Heart right ventricle (tissue), 16 donors: ENCODE measurements around the gene MYL1. TPM values are rescaled to one million over a fixed set of nuclear protein-coding genes. Genes with fewer than 3 reads are reported as not detected.

Experiments
- ATAC-seq, 8 donors: fragments of 200-7000 bp; cut with Tn5 transposase; one replicate each; pipeline ENCODE4 v1.9.1; 2020; ENCODE audit warnings: mild to moderate bottlenecking in 8 of 8, moderate library complexity in 8 of 8, moderate number of reproducible peaks in 1 of 8
- DNase-seq, 2 donors: peaks; one replicate each; pipeline ENCODE4 v3.0.0-alpha.2; 2020
- H3K27ac ChIP-seq, 10 donors: fragments of 200-600 bp; sonication (generic) in 2 of 10; one replicate each; pipeline versions ENCODE4 v1.5.0 to v1.8.0; 2020 to 2022; ENCODE audit warnings: mild to moderate bottlenecking in 3 of 10
- H3K27me3 ChIP-seq, 7 donors: fragments of 200-600 bp; one replicate each; pipeline ENCODE4 v1.8.0; 2021 to 2022; ENCODE audit warnings: mild to moderate bottlenecking in 2 of 7
- H3K36me3 ChIP-seq, 9 donors: fragments of 200-600 bp; sonication (generic) in 1 of 9; one replicate each; pipeline versions ENCODE4 v1.5.0 to v1.8.0; 2020 to 2022; ENCODE audit warnings: mild to moderate bottlenecking in 2 of 9
- H3K4me1 ChIP-seq, 9 donors: fragments of 200-600 bp; sonication (generic) in 1 of 9; one replicate each; pipeline versions ENCODE4 v1.5.0 to v1.8.0; 2020 to 2022; ENCODE audit warnings: mild to moderate bottlenecking in 4 of 9
- H3K4me3 ChIP-seq, 10 donors: fragments of 200-600 bp; sonication (generic) in 2 of 10; one replicate each; pipeline versions ENCODE4 v1.5.0 to v1.8.0; 2020 to 2022; ENCODE audit warnings: mild to moderate bottlenecking in 7 of 10, moderate library complexity in 2 of 10
- H3K9me3 ChIP-seq, 11 donors: fragments of 200-600 bp in 10 of 11; sonication (generic) in 2 of 11; one replicate each; pipeline versions ENCODE4 v1.5.0 to v1.8.0; 2013 to 2022; ENCODE audit warnings: mild to moderate bottlenecking in 2 of 11, control low read depth in 1 of 11, moderate library complexity in 1 of 11
- WGBS, 2 donors: extraction: QIAGEN DNeasy Blood & Tissue Kit; methylation state at CpG; one replicate each; pipeline ENCODE4 v1.1.7; 2013; ENCODE audit warnings: inconsistent platforms in 1 of 2; 5-methylcytosine and 5-hydroxymethylcytosine counted together
- intact Hi-C, 10 donors: fragments of 100-400 bp; cut with DNase I; formaldehyde crosslinking; loops; one replicate each; pipeline versions ENCODE4 v1.11.1 to v1.14.2; 2022
- long read RNA-seq, 3 donors: library from polyadenylated mRNA; unstranded; transcript quantifications; one replicate each; pipeline ENCODE4 v2.0.0, GENCODE V29; 2020 to 2021
- polyA plus RNA-seq, 2 donors: library from polyadenylated mRNA; stranded (reverse); fragments of 200-250 nt; gene quantifications; one replicate each; pipeline ENCODE4 v1.2.3, GENCODE V29; 2013
- total RNA-seq, 10 donors: library from RNA; stranded (reverse); fragmentation: NEBNext Ultra II Directional in 3 of 10; extraction: Animal tissue kit (Norgen Biotek cat#: 25700) in 3 of 10; gene quantifications; one replicate each; pipeline versions ENCODE4 v1.2.1 to v1.2.4, GENCODE V29; 2021 to 2023
- TF ChIP-seq, protein P1 (sequence below), 9 donors: fragments of 200-600 bp; sonication (generic) in 2 of 9; IDR thresholded peaks; one replicate each; pipeline versions ENCODE4 v1.5.0 to v1.8.0; 2021 to 2022; ENCODE audit warnings: antibody characterized with exemption in 9 of 9, mild to moderate bottlenecking in 5 of 9, moderate library complexity in 1 of 9
- donor health status: Arrhythmogenic right ventricular cardiomyopathy.
- donor health status: ischemic (EF 13 %, LVEDD 7.1; RV severe dilation, severe dysfunction).
- donor health status: healthy with polysubstance abuse.
- donor health status: DM: no; HTN: yes; CAD: no.
- donor health status: DM: no; HTN: no; CAD: no.
- donor health status: ischemic (EF 25% LVEDD 6.9; RV normal size, moderate dysfunction).
- donor health status: ischemic (EF 25% LVEDD 5.7; RV mildly dilated, moderate dysfunction).
- donor health status: healthy.
- donor health status: DM: yes; HTN: yes; CAD: no.
- donor health status: Ischemic cardiomyopathy.
- donor health status: ischemic (EF 35%, LVEDD 5.7; RV mildly dilated, moderate dysfunction).
- donor health status: nonischemic (EF 11% LVEDD 7.7; RV severe dilation, severe dysfunction).
- donor health status: DM: yes; HTN: yes; CAD: no.
- donor health status: PGD.
- donor health status: ischemic (EF 29% LVEDD 5.4; RV normal size, mild dysfunction).
- donor health status: nonischemic (EF 23%, LVEDD 6.1; RV moderate dilation, normal function).

The MYL1 gene
- total RNA-seq = 1 to 10 TPM in 1 of 10 donors, under 1 TPM in 5, not detected in 4; 0.34 to 3.1 (median 0.50) TPM
- polyA plus RNA-seq = under 1 TPM in 1 of 2 donors, not detected in 1; 0.51 TPM
- long read RNA-seq, donor 1 = 0 reads
- long read RNA-seq, donor 2 = 0 reads
- long read RNA-seq, donor 3 = 0 reads

DNA sequence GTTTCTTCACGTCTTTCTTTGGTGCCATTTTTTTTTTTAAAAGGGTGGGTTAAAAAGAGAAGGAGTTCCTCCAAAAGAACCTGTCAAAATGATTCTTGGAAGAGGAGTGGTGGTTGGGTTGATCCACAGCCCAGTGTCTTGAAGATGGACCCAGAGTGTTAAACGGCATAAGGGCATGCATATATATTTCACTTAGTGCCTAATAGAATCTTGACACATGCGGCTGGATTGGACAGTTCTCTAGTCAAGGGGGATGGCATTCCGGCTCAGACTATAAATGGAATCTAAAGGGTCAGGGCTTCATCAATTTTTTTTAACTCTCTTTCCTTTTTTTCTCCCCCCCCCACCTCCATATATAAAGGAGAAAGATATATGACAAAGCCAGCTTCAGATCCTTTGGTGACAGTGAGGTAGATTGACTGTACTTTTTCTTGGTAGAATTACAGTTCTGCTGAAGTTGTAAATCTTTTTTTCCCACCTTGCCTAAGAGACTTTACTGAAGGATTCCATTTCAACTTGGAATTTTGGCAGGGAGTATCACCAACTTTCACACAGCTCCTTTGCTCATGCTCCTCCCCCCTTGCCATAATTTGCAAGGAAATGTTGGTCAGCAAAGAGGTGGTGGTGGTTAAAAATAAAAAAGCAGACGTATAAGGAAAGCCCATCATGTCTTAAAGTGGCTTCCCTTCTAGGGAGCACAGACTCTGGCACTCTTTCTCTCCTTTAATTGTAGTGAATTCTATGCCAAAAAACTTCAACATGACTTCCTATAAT is at the start of gene MYL1:
Gene MYL1 (minus strand): TSS at position 160 of the 774 bp plus-strand sequence. CDS start 132 bp downstream, at position 28.
- H3K4me1 ChIP-seq = no peaks in the 10 kb centered on the region
- H3K4me3 ChIP-seq = no peak within 1 kb of the TSS
- DNase-seq (no peak), ATAC-seq (no peak)
- intact Hi-C loops = no loop called here
- H3K27ac ChIP-seq = no peak within 1 kb of the TSS
- no peaks in the 10 kb centered on the region for H3K36me3 ChIP-seq
- no peaks in the 10 kb centered on the region for H3K27me3 ChIP-seq
- WGBS, 2 donors = 69 to 70% methylated on average over 5 of the region's 5 CpGs
- H3K9me3 ChIP-seq = no peaks in the 10 kb centered on the region
- TF ChIP-seq, protein P1, sequence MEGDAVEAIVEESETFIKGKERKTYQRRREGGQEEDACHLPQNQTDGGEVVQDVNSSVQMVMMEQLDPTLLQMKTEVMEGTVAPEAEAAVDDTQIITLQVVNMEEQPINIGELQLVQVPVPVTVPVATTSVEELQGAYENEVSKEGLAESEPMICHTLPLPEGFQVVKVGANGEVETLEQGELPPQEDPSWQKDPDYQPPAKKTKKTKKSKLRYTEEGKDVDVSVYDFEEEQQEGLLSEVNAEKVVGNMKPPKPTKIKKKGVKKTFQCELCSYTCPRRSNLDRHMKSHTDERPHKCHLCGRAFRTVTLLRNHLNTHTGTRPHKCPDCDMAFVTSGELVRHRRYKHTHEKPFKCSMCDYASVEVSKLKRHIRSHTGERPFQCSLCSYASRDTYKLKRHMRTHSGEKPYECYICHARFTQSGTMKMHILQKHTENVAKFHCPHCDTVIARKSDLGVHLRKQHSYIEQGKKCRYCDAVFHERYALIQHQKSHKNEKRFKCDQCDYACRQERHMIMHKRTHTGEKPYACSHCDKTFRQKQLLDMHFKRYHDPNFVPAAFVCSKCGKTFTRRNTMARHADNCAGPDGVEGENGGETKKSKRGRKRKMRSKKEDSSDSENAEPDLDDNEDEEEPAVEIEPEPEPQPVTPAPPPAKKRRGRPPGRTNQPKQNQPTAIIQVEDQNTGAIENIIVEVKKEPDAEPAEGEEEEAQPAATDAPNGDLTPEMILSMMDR (IDR thresholded peaks at IDR 0.05) = no peak

- TF ChIP-seq, protein P1 (IDR thresholded peaks at IDR 0.05) = no peak
- no peak overlapping the region for H3K4me3 ChIP-seq
- H3K27me3 ChIP-seq = no peaks in the 10 kb centered on the region
- DNase-seq = no peak
- ATAC-seq = no peak
- no peaks in the 10 kb centered on the region for H3K9me3 ChIP-seq
- intact Hi-C loops = no loop called here
- H3K4me1 ChIP-seq = no peaks in the 10 kb centered on the region
- H3K36me3 ChIP-seq = no peaks in the 10 kb centered on the region
- no peak overlapping the region for H3K27ac ChIP-seq
These were observed 48.9 kb upstream of the MYL1 start for GRCh38 chr2:210363876-210364275.

DNA sequence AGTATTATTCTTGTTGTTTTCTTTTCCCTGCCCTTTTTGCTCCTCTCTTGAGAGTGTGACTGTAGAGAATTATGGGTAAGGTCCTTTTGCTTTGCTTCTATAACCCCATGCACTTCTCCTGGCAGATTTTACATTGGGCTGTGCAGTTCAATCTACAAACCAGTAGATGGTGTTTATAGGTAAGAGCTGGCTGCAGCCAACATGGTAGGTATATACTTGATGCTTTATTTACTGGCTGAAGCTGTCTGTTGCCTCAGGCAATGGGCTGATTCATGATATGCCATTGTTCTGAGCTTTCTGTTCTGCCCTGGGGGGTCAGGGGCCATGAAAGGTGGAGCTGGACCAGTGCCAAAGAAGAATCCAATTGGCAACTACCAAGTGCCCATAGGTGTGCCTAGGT is 48.3 kb upstream of the MYL1 start:
- TF ChIP-seq, protein P1 (IDR thresholded peaks at IDR 0.05) = peak in 5 of 9 donors; percentile 21 to 44 (median 26)
- Histone ChIP-seq H3K36me3 (no peaks in the 10 kb centered on the region), H3K4me1 (no peaks in the 10 kb centered on the region), H3K27ac (no peak overlapping the region), H3K4me3 (no peak overlapping the region), H3K9me3 (no peaks in the 10 kb centered on the region), H3K27me3 (no peaks in the 10 kb centered on the region)
- intact Hi-C loops = no loop called here
- ATAC-seq (no peak), DNase-seq (no peak)

DNA sequence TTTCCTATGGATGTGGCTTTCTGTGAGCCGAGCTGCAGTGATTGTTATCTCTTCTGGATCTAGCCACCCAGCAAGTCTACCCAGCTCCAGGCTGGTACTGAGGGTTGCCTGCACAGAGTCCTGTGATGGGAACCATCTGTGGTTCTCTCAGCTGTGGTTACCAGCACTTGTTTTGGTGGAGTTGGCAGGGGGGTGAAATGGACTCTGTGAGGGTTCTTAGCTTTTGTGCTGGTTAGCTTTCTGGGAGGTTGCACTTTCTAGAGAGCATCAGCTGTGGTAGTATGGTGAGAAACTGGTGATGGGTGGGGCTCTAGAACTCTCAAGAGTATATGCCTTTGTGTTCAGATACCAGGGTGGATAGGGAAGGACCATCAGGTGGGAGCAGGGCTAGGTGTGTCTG is 45.4 kb upstream of the MYL1 start:
- intact Hi-C loops = no loop called here
- Histone ChIP-seq H3K4me3 (no peak overlapping the region), H3K4me1 (no peaks in the 10 kb centered on the region), H3K36me3 (no peaks in the 10 kb centered on the region), H3K27ac (no peak overlapping the region), H3K27me3 (no peaks in the 10 kb centered on the region), H3K9me3 (peaks cover 0 to 2% (median 0%) of the 10 kb centered on the region in 11 donors)
- TF ChIP-seq, protein P1 (IDR thresholded peaks at IDR 0.05) = no peak
- no peak for ATAC-seq
- no peak for DNase-seq
- 45 to 70% methylated on average over 1 of the region's 1 CpG for WGBS, 2 donors
